ENCODE measurements around the gene GPAM.
"Not testable (repeated sequence)": the region's sequence is repeated elsewhere in the genome, so short reads cannot be mapped to it uniquely, and the experiment has no call there.

Gene GPAM

DNA sequence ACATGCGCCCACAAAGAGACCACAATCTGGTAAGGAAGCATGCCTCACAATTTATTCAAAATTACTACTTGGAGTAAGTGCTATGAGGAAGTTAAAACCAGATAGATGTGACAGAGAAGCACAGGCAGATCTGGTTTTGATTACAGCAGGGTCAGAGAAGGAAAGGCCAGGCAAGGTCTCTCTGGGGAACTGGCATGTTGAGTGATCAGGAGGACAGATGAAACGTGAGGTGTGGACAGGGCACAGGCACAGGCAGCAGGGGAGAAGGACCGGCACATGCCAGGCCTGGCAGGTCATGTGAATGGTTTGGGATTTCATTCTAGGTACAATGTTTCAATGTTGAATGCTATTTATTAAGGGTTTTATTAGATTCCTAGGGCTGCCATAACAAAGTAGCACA is 51.6 kb downstream of the GPAM start:
- DNase-seq (ENCODE audit: low spot score) = no peak

DNA sequence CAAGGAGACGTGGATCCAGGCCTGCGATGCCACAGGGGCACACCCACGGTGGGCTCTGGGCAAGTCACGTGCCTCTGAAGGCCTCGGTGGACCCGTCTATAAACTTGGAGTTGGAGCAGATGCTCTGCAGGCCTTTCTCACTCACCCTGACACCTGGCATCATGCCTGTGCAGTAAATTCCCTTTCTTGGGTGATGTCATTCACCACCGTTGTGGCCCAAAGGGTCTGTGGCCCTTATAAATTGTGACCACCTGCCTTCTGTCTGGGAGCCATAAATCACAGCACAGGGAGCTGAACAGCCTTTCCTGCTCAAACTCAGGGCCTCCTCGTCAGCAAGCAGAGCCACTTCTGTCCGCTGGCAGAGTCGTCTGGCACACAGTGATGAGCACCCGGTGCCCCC is 52.2 kb downstream of the GPAM start:
- DNase-seq (ENCODE audit: low spot score) = no peak

DNA sequence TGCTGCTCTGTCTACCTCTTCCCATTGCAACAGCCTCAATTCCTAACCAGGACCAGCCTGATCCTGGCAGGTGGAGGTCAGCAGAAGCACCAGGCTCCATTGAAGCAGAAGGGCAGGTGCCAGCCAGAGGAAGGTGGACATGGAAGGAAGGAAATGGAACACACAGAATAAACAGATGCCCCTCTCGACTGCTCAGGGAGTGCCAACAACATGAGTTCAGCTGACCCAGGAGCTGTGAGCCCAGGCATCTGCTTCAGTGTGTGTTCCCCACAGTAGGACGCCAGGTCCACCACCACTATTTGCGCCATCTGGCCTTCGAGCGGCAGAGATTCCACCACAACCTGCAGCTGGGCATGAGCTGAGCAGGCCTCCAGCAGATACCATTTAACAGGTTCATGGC is 56.7 kb downstream of the GPAM start:
- DNase-seq (ENCODE audit: low spot score) = no peak

DNA sequence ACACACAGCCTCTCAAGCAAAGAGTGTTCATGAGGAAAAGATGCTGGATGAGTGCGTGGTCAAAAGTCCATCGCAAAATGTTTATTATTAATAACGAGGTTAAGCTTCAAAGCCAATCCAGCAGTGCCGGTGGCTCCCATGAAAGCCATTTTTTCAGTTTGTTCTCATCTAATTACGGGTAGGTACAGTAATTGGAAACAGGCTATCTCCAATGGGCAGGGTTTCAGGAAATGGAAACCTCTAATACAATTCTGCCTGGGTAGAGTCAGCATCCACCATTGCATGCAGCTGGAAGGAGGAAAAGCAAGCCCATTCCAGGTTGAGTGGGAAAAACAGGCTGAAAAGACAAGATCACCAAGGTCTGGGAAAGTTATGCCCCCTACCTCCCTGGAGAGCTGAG is 57.4 kb downstream of the GPAM start:
- DNase-seq (ENCODE audit: low spot score) = no peak

DNA sequence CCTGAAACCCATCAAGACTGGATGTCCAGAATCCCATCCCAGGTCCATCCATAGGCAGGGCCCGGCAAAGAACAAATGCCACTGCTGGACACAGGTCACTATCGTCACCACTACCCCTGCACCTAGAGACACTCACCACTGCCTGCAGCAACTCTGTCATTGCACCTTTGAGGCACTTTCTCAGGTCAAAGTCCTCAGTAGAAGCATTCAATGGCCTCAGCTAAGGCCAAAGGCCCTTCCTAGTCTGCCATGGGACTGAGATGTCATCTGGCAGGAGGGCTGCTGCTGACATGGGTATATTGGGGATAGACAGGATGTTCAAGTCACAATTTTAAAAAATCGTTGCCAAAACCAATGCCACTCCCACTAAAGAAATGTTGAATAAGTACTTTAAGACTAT is 58.7 kb downstream of the GPAM start:
- no peak for DNase-seq (ENCODE audit: low spot score)

DNA sequence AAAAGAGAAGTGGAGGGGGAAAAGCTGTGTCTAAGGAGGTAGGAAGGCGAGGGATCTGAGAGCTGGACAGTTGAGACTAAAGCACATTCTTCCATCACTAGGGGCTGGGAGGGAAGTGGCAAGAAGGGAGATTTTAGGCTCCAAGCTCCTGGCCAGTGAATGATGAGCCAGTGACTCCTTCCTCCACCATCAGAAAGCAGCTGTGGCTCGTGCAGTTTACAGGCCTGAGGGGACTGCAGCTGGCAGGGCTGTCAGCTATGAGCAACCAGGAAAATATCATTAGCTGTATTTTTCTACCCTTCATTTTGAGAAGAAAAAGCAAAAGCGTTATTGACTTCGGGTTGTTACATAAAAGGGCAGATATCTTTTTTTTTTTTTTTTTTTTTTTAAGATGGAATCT is 60.7 kb downstream of the GPAM start:
- no peak for DNase-seq (ENCODE audit: low spot score)

DNA sequence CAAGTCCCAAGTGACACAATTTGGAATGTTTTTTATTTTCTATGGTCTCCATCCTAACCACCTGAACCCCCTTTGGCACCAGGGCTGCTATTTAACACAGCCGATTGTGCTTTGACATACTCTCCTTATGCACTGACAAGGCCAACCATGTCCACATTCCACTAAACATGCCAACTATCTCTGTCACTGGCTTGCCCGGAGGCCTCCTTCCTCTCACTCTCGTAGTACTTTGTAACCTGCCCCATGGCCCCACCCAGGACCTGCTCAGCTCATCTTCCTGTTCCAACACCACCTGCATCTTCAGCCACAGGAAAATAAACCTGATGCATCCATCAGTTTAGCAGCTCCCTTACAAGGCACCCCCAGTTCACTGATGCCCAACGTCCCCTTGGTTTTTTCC is 63.1 kb downstream of the GPAM start:
- DNase-seq (ENCODE audit: low spot score) = no peak

DNA sequence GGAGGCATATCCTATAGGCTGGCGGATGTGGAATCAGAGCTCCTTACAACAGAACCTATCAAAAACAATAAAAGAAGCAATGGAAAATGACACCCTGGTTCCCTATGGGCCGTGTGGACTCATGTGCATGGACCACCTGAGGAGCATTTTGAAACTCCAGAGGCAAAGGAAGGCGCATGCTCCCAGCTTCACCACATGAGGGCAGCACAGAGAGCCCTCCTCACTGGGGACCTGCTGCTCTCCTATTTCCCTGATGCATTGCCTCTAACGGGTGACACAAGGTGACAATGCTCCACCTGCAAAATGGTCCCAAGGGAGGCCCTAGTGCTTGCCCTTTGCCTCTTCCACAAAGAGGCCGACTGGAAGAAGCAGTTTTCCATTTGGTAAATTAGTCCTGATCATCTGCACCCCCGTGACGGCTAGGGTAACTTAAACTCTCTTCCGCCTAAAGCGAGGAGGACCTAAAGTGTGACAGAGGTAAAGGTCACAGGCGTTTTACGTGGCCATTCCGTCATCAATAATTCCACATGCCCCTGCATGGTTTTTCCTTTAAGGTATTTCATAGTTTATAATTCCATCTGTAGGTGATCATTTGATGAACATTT is 67.7 kb downstream of the GPAM start:
- DNase-seq (ENCODE audit: low spot score) = peak; percentile 44

DNA sequence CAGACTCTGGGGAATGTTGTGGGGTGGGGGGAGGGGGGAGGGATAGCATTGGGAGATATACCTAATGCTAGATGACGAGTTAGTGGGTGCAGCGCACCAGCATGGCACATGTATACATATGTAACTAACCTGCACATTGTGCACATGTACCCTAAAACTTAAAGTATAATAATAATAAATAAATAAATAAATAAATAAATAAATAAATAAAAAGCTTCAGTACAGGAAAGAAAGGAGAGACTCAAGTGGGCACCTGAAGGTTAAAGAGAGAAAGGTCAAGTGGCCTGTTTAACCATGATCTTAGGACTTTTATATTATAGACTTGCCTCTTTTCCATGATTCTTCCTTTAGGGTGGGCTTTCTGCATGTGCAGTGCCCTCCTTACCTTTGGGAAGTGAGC is 73.8 kb downstream of the GPAM start:
- not testable (repeated sequence) for DNase-seq (ENCODE audit: low spot score)
